ENCODE results near the gene CCDC120. TPM values are rescaled to one million over a fixed set of nuclear protein-coding genes. Genes with fewer than 3 reads are reported as not detected.

The CCDC120 gene
- total and polyA plus RNA-seq, 9 of the 15 experiments (the other 6 are each of a cell fraction or from before 2014, with no cell fraction given): 0.13 to 3.6 (median 0.54) TPM

- TF ChIP-seq CTCF (IDR thresholded peaks at IDR 0.05 in 2 of 3, conservative IDR thresholded peaks at IDR 0.05 in 1 of 3; ENCODE audit: insufficient read depth in 2 of 3, low read depth in 1 of 3, low read length in 3 of 3) (peak; percentile 76 to 86 (median 84)), HDAC1 (IDR thresholded peaks at IDR 0.05) (0 out of 4 replicates have a peak, but pooled peaks of 1 of the 2 experiments have one; percentile 12), ZFP36 (IDR thresholded peaks at IDR 0.05; ENCODE audit: low read depth, low read length, partially characterized antibody) (peak; percentile 78), HNRNPLL (IDR thresholded peaks at IDR 0.05; ENCODE audit: low read depth, low read length, poor library complexity, severe bottlenecking) (peak; percentile 81), THRAP3 (IDR thresholded peaks at IDR 0.05; ENCODE audit: borderline replicate concordance) (no peak), ATF4 (CRISPR knock-in tag; IDR thresholded peaks at IDR 0.05) (no peak), CCNT2 (IDR thresholded peaks at IDR 0.05; ENCODE audit: borderline replicate concordance, extremely low read depth, insufficient read length, low read depth, low read length) (peak; percentile 76), GTF2E2 (tag; IDR thresholded peaks at IDR 0.05) (no peak)
- TF ChIP-seq, protein P1, sequence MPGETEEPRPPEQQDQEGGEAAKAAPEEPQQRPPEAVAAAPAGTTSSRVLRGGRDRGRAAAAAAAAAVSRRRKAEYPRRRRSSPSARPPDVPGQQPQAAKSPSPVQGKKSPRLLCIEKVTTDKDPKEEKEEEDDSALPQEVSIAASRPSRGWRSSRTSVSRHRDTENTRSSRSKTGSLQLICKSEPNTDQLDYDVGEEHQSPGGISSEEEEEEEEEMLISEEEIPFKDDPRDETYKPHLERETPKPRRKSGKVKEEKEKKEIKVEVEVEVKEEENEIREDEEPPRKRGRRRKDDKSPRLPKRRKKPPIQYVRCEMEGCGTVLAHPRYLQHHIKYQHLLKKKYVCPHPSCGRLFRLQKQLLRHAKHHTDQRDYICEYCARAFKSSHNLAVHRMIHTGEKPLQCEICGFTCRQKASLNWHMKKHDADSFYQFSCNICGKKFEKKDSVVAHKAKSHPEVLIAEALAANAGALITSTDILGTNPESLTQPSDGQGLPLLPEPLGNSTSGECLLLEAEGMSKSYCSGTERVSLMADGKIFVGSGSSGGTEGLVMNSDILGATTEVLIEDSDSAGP (CRISPR knock-in tag; IDR thresholded peaks at IDR 0.05): no peak
- TF ChIP-seq, protein P2, sequence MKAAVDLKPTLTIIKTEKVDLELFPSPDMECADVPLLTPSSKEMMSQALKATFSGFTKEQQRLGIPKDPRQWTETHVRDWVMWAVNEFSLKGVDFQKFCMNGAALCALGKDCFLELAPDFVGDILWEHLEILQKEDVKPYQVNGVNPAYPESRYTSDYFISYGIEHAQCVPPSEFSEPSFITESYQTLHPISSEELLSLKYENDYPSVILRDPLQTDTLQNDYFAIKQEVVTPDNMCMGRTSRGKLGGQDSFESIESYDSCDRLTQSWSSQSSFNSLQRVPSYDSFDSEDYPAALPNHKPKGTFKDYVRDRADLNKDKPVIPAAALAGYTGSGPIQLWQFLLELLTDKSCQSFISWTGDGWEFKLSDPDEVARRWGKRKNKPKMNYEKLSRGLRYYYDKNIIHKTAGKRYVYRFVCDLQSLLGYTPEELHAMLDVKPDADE (conservative IDR thresholded peaks at IDR 0.05; ENCODE audit: control insufficient read depth, low read depth, low read length): 0 out of 2 replicates have a peak, but pooled peaks have one; percentile 19
- TF ChIP-seq, protein P3, sequence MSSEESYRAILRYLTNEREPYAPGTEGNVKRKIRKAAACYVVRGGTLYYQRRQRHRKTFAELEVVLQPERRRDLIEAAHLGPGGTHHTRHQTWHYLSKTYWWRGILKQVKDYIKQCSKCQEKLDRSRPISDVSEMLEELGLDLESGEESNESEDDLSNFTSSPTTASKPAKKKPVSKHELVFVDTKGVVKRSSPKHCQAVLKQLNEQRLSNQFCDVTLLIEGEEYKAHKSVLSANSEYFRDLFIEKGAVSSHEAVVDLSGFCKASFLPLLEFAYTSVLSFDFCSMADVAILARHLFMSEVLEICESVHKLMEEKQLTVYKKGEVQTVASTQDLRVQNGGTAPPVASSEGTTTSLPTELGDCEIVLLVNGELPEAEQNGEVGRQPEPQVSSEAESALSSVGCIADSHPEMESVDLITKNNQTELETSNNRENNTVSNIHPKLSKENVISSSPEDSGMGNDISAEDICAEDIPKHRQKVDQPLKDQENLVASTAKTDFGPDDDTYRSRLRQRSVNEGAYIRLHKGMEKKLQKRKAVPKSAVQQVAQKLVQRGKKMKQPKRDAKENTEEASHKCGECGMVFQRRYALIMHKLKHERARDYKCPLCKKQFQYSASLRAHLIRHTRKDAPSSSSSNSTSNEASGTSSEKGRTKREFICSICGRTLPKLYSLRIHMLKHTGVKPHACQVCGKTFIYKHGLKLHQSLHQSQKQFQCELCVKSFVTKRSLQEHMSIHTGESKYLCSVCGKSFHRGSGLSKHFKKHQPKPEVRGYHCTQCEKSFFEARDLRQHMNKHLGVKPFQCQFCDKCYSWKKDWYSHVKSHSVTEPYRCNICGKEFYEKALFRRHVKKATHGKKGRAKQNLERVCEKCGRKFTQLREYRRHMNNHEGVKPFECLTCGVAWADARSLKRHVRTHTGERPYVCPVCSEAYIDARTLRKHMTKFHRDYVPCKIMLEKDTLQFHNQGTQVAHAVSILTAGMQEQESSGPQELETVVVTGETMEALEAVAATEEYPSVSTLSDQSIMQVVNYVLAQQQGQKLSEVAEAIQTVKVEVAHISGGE (CRISPR knock-in tag; IDR thresholded peaks at IDR 0.05): 0 out of 6 replicates have a peak, but pooled peaks of 1 of the 3 experiments have one; percentile 15
- TF ChIP-seq, protein P4, sequence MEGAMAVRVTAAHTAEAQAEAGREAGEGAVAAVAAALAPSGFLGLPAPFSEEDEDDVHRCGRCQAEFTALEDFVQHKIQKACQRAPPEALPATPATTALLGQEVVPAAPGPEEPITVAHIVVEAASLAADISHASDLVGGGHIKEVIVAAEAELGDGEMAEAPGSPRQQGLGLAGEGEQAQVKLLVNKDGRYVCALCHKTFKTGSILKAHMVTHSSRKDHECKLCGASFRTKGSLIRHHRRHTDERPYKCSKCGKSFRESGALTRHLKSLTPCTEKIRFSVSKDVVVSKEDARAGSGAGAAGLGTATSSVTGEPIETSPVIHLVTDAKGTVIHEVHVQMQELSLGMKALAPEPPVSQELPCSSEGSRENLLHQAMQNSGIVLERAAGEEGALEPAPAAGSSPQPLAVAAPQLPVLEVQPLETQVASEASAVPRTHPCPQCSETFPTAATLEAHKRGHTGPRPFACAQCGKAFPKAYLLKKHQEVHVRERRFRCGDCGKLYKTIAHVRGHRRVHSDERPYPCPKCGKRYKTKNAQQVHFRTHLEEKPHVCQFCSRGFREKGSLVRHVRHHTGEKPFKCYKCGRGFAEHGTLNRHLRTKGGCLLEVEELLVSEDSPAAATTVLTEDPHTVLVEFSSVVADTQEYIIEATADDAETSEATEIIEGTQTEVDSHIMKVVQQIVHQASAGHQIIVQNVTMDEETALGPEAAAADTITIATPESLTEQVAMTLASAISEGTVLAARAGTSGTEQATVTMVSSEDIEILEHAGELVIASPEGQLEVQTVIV (CRISPR knock-in tag; IDR thresholded peaks at IDR 0.05; ENCODE audit: borderline replicate concordance): no peak
Measured at GRCh38 chrX:49043220-49043986, 15.4 kb upstream of the CCDC120 start, which contains the start of gene TFE3 (continued).
